H1 (cell line): Measurements from ENCODE around the gene FAM234A. TPM values are rescaled to one million over a fixed set of nuclear protein-coding genes. Genes with fewer than 3 reads are reported as not detected.

Experiments
- CREB1 ChIP-seq: IDR thresholded peaks from 2 replicates; pipeline ENCODE4 v1.6.1; 2012; ENCODE audit warnings: inconsistent platforms
- EGR1 ChIP-seq: IDR thresholded peaks from 2 replicates; pipeline ENCODE4 v1.6.1; 2011; ENCODE audit warnings: low read depth, low read length, borderline replicate concordance
- GTF2F1 ChIP-seq: IDR thresholded peaks from 2 replicates; pipeline ENCODE4 v1.6.1; 2012; ENCODE audit warnings: low read depth, low read length, improper control_type of control experiment, borderline replicate concordance
- HDAC2 ChIP-seq, 2 experiments: fragments of 300-600 bp in 1 of 2; sonication (generic) in 1 of 2; IDR thresholded peaks; 2 replicates each; pipeline ENCODE4 v1.6.1; 2011 to 2012; ENCODE audit warnings: low read depth in 2 of 2, low read length in 2 of 2, mild to moderate bottlenecking in 2 of 2, moderate library complexity in 2 of 2, borderline replicate concordance in 1 of 2, inconsistent platforms in 1 of 2
- KDM1A ChIP-seq: fragments of 200-600, 300-600 bp; sonication (generic); IDR thresholded peaks from 2 replicates; pipeline ENCODE4 v1.7.1; 2016; ENCODE audit warnings: mild to moderate bottlenecking, low read length, borderline replicate concordance
- polyA plus RNA-seq, 7 experiments: library from polyadenylated mRNA; depleted of rRNA in 3 of 7; stranded (reverse) in 5 of 7; unstranded in 2 of 7; fragments of >200 nt in 5 of 7; fragments of 200-250 nt in 2 of 7; gene quantifications; 1 replicate in 5 of 7; 2 replicates in 1 of 7; 4 replicates in 1 of 7; pipeline versions ENCODE4 v1.2.1 to v1.2.3, GENCODE V29; 2011 to 2013; ENCODE audit warnings: missing spikeins in 2 of 7, mixed read lengths in 2 of 7
- total RNA-seq: library from RNA; stranded (reverse); fragmentation: NEBNext Ultra II Directional; extraction: Animal tissue kit (Norgen Biotek cat#: 25700); gene quantifications from 2 replicates; pipeline ENCODE4 v1.2.1, GENCODE V29; 2021
- TF ChIP-seq, protein P1 (sequence below): IDR thresholded peaks from 2 replicates; pipeline ENCODE4 v1.6.1; 2012; ENCODE audit warnings: inconsistent platforms

The FAM234A gene
- total and polyA plus RNA-seq, 2 of the 8 experiments (the other 6 are each of a cell fraction or from before 2014, with no cell fraction given) = 80.6 to 104 TPM

DNA sequence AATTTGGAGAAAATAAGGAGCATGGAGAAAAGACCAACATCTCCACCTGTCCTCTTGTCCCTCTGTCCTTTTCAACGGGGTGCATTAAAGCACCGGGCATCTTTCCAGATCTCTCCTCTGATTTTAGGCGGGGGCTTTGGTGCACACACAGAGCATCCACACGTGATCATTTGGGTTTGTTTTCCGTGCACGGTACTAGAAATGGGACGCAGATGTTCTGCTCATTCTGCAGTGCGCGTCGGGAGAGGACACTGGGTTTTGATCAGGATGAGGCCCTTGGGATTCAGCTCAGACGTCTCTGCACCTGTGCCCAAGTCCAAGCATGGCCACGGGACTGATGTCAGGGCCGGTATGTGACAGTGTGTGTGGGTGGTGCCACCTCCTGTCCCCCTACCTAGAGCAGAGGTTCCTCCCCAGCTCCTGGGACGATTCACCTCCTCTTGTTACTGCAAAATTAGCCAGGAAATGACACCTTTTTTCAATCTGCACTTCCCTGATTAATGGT is 80.2 kb downstream of the FAM234A start (continued):
- TF ChIP-seq HDAC2 (IDR thresholded peaks at IDR 0.05; ENCODE audit: borderline replicate concordance in 1 of 2, low read depth in 2 of 2, low read length in 2 of 2) = no peak
- TF ChIP-seq, protein P1, sequence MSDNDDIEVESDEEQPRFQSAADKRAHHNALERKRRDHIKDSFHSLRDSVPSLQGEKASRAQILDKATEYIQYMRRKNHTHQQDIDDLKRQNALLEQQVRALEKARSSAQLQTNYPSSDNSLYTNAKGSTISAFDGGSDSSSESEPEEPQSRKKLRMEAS = no peak
- TF ChIP-seq EGR1 = no peak
- no peak for TF ChIP-seq GTF2F1
- TF ChIP-seq KDM1A = no peak
- TF ChIP-seq CREB1 = no peak

Other genes starting within 250 kb of the FAM234A start
- 45.4 and 49.6 TPM in 2 replicates for gene POLR3K, start 181.2 kb upstream of the FAM234A start, total RNA-seq
- gene POLR3K, start 181.2 kb upstream of the FAM234A start, polyA plus RNA-seq (2011; rRNA removed) = 76.5 and 80.5 TPM in 2 replicates
- 49.6 and 58.4 TPM in 2 replicates for gene SNRNP25, start 181.0 kb upstream of the FAM234A start, total RNA-seq
- 45.2 and 53.0 TPM in 2 replicates for gene SNRNP25, start 181.0 kb upstream of the FAM234A start, polyA plus RNA-seq (2011; rRNA removed)
- 32.5 and 37.4 TPM in 2 replicates for gene RHBDF1, start 162.2 kb upstream of the FAM234A start, total RNA-seq
- gene RHBDF1, start 162.2 kb upstream of the FAM234A start, polyA plus RNA-seq (2011; rRNA removed) = 51.6 and 76.9 TPM in 2 replicates
- gene MPG, start 156.6 kb upstream of the FAM234A start, total RNA-seq = 35.8 and 37.6 TPM in 2 replicates
- 83.7 and 107 TPM in 2 replicates for gene MPG, start 156.6 kb upstream of the FAM234A start, polyA plus RNA-seq (2011; rRNA removed)
- 34.2 and 37.8 TPM in 2 replicates for gene NPRL3, start 96.1 kb upstream of the FAM234A start, total RNA-seq
- gene NPRL3, start 96.1 kb upstream of the FAM234A start, polyA plus RNA-seq (2011; rRNA removed) = 22.9 and 37.8 TPM in 2 replicates
- not detected in 2 replicates for gene HBZ, start 82.2 kb upstream of the FAM234A start, total RNA-seq
- 0.12 TPM in 1 of 2 replicates, not detected in the other for gene HBZ, start 82.2 kb upstream of the FAM234A start, polyA plus RNA-seq (2011; rRNA removed)
- gene HBM, start 68.8 kb upstream of the FAM234A start, total RNA-seq = not detected in 2 replicates
- gene HBM, start 68.8 kb upstream of the FAM234A start, polyA plus RNA-seq (2011; rRNA removed) = 0.78 and 0.88 TPM in 2 replicates
- 1.1 TPM in 1 of 2 replicates, not detected in the other for gene HBA2, start 61.9 kb upstream of the FAM234A start, total RNA-seq
- 6.1 and 8.1 TPM in 2 replicates for gene HBA2, start 61.9 kb upstream of the FAM234A start, polyA plus RNA-seq (2011; rRNA removed)
- 1.1 and 2.3 TPM in 2 replicates for gene HBA1, start 58.1 kb upstream of the FAM234A start, total RNA-seq
- 2.3 and 8.6 TPM in 2 replicates for gene HBA1, start 58.1 kb upstream of the FAM234A start, polyA plus RNA-seq (2011; rRNA removed)
- gene HBQ1, start 54.4 kb upstream of the FAM234A start, total RNA-seq = 1.4 and 2.9 TPM in 2 replicates
- 17.1 and 24.6 TPM in 2 replicates for gene HBQ1, start 54.4 kb upstream of the FAM234A start, polyA plus RNA-seq (2011; rRNA removed)
- 121 and 129 TPM in 2 replicates for gene LUC7L, start 5.4 kb upstream of the FAM234A start, total RNA-seq
- 49.7 and 75.8 TPM in 2 replicates for gene LUC7L, start 5.4 kb upstream of the FAM234A start, polyA plus RNA-seq (2011; rRNA removed)
- gene RGS11, start 41.1 kb downstream of the FAM234A start, total RNA-seq = 0.84 and 1.1 TPM in 2 replicates
- 1.2 and 2.0 TPM in 2 replicates for gene RGS11, start 41.1 kb downstream of the FAM234A start, polyA plus RNA-seq (2011; rRNA removed)
- gene ARHGDIG, start 45.8 kb downstream of the FAM234A start, total RNA-seq = 1.2 and 2.8 TPM in 2 replicates
- 2.9 and 4.5 TPM in 2 replicates for gene ARHGDIG, start 45.8 kb downstream of the FAM234A start, polyA plus RNA-seq (2011; rRNA removed)
- gene PDIA2, start 48.3 kb downstream of the FAM234A start, total RNA-seq = 0.34 and 1.3 TPM in 2 replicates
- 0.50 and 1.1 TPM in 2 replicates for gene PDIA2, start 48.3 kb downstream of the FAM234A start, polyA plus RNA-seq (2011; rRNA removed)
- 41.9 and 43.2 TPM in 2 replicates for gene AXIN1, start 117.9 kb downstream of the FAM234A start, total RNA-seq
- gene AXIN1, start 117.9 kb downstream of the FAM234A start, polyA plus RNA-seq (2011; rRNA removed) = 12.5 and 26.7 TPM in 2 replicates
- 88.9 and 95.7 TPM in 2 replicates for gene MRPL28, start 135.7 kb downstream of the FAM234A start, total RNA-seq
- 188 and 257 TPM in 2 replicates for gene MRPL28, start 135.7 kb downstream of the FAM234A start, polyA plus RNA-seq (2011; rRNA removed)
- gene PGAP6, start 147.2 kb downstream of the FAM234A start, total RNA-seq = 86.8 and 92.9 TPM in 2 replicates
- gene PGAP6, start 147.2 kb downstream of the FAM234A start, polyA plus RNA-seq (2011; rRNA removed) = 364 and 441 TPM in 2 replicates
- 408 and 418 TPM in 2 replicates for gene NME4, start 162.4 kb downstream of the FAM234A start, total RNA-seq
- 863 and 1,107 TPM in 2 replicates for gene NME4, start 162.4 kb downstream of the FAM234A start, polyA plus RNA-seq (2011; rRNA removed)
- 28.2 and 30.6 TPM in 2 replicates for gene DECR2, start 167.1 kb downstream of the FAM234A start, total RNA-seq
- 39.9 and 58.5 TPM in 2 replicates for gene DECR2, start 167.1 kb downstream of the FAM234A start, polyA plus RNA-seq (2011; rRNA removed)
- 32.4 and 35.2 TPM in 2 replicates for gene RAB11FIP3, start 190.8 kb downstream of the FAM234A start, total RNA-seq
- gene RAB11FIP3, start 190.8 kb downstream of the FAM234A start, polyA plus RNA-seq (2011; rRNA removed) = 9.3 and 16.6 TPM in 2 replicates